Measurements from ENCODE around the gene PGBD1.

- TF ChIP-seq NFIC (IDR thresholded peaks at IDR 0.05) (no peak), RAD21 (IDR thresholded peaks at IDR 0.05; ENCODE audit: low read depth) (no peak), CEBPB (IDR thresholded peaks at IDR 0.05) (no peak), TCF12 (IDR thresholded peaks at IDR 0.05; ENCODE audit: low read depth) (no peak), MAX (IDR thresholded peaks at IDR 0.05) (no peak)
Observed at GRCh38 chr6:28257042-28257441, 24.3 kb upstream of the PGBD1 start.

Data from Ishikawa (cell line).